Smooth muscle cell (in vitro differentiated cells): ENCODE measurements around the gene SSBP3. TPM values are rescaled to one million over a fixed set of nuclear protein-coding genes. Genes with fewer than 3 reads are reported as not detected.

ENCODE experiments used
- DNase-seq: peaks from one replicate; lab custom pipeline; 2025; ENCODE audit not compliant: unreplicated experiment; lab: John Stamatoyannopoulos, UW
- H2AFZ ChIP-seq: fragments of 200-600 bp; sonication (generic); 2 replicates; pipeline ENCODE4 v1.6.0; 2016; ENCODE audit warnings: antibody characterized with exemption, low read depth, mild to moderate bottlenecking
- H3F3A ChIP-seq: fragments of 200-600 bp; sonication (generic); 2 replicates; pipeline ENCODE4 v1.6.0; 2017; ENCODE audit warnings: antibody characterized with exemption, low read depth
- H3K27ac ChIP-seq: fragments of 200-600 bp; sonication (generic); 2 replicates; pipeline ENCODE4 v1.5.1; 2016; ENCODE audit warnings: low read depth, mild to moderate bottlenecking
- H3K27me3 ChIP-seq: fragments of 200-600 bp; sonication (generic); 2 replicates; pipeline ENCODE4 v1.6.1; 2016; ENCODE audit warnings: low read depth, mild to moderate bottlenecking
- H3K36me3 ChIP-seq: fragments of 200-600 bp; sonication (generic); 2 replicates; pipeline ENCODE4 v1.5.1; 2016; ENCODE audit warnings: low read depth
- H3K4me1 ChIP-seq: fragments of 200-600 bp; sonication (generic); 2 replicates; pipeline ENCODE4 v1.5.1; 2016; ENCODE audit warnings: low read depth
- H3K4me2 ChIP-seq: fragments of 200-600 bp; sonication (generic); 2 replicates; pipeline ENCODE4 v1.6.0; 2016; ENCODE audit warnings: mild to moderate bottlenecking
- H3K4me3 ChIP-seq: fragments of 200-600 bp; sonication (generic); 2 replicates; pipeline ENCODE4 v1.5.1; 2016; ENCODE audit warnings: mild to moderate bottlenecking
- H3K79me2 ChIP-seq: fragments of 200-600 bp; sonication (generic); 2 replicates; pipeline ENCODE4 v1.6.0; 2016; ENCODE audit warnings: low read depth, mild to moderate bottlenecking
- H3K9ac ChIP-seq: fragments of 200-600 bp; sonication (generic); 2 replicates; pipeline ENCODE4 v1.6.0; 2016; ENCODE audit warnings: low read depth
- H3K9me3 ChIP-seq: fragments of 200-600 bp; sonication (generic); replicated peaks from 2 replicates; pipeline ENCODE4 v1.5.1; 2016; ENCODE audit warnings: low read depth
- H4K20me1 ChIP-seq: fragments of 200-600 bp; sonication (generic); 2 replicates; pipeline ENCODE4 v1.6.0; 2016; ENCODE audit warnings: low read depth
- CTCF ChIP-seq: fragments of 200-600 bp; sonication (generic); IDR thresholded peaks from 2 replicates; pipeline ENCODE4 v1.5.1; 2017; ENCODE audit warnings: borderline replicate concordance, mild to moderate bottlenecking, antibody characterized with exemption; ENCODE audit not compliant: insufficient read depth, poor library complexity, severe bottlenecking
- WGBS: methylation state at CpG from one replicate; pipeline ENCODE4 v1.1.7; 2016; ENCODE audit warnings: low lambda C conversion rate; 5-methylcytosine and 5-hydroxymethylcytosine counted together
- polyA plus RNA-seq: library from polyadenylated mRNA; unstranded; fragments of >200 nt; fragmentation: Nextera tagmentation; extraction: Ambion mirVana; gene quantifications from 2 replicates; pipeline ENCODE4 v1.2.1, GENCODE V29; 2016
- total RNA-seq: library from RNA; depleted of rRNA; stranded (reverse); fragments of >200 nt; gene quantifications from 2 replicates; pipeline ENCODE4 v1.2.3, GENCODE V29; 2014

SSBP3 gene
- total and polyA plus RNA-seq, 2 experiments from 2014 or later = 26.5 to 30.1 TPM

- Histone ChIP-seq H3K36me3 (no peaks in the 10 kb centered on the region), H3K27ac (peak overlapping the region; percentile 40), H3K9me3 (no peaks in the 10 kb centered on the region), H3F3A (no peaks in the 10 kb centered on the region), H3K27me3 (no peaks in the 10 kb centered on the region), H3K79me2 (peaks cover 79% of the 10 kb centered on the region), H3K9ac (no peak overlapping the region), H4K20me1 (peaks cover 99% of the 10 kb centered on the region), H3K4me2 (peak overlapping the region; percentile 72), H3K4me3 (no peak overlapping the region), H3K4me1 (peaks cover 27% of the 10 kb centered on the region), H2AFZ (no peak overlapping the region)
- WGBS = 80% methylated on average over 7 of the region's 7 CpGs
- no peak for TF ChIP-seq CTCF
- no peak for DNase-seq
These were observed 29.7 kb downstream of the SSBP3 start for GRCh38 chr1:54376430-54377039.

- Histone ChIP-seq H3K79me2 (peaks cover 82% of the 10 kb centered on the region), H2AFZ (no peak overlapping the region), H3K9ac (no peak overlapping the region), H3K27me3 (no peaks in the 10 kb centered on the region), H4K20me1 (peaks cover 99% of the 10 kb centered on the region), H3F3A (no peaks in the 10 kb centered on the region), H3K4me2 (no peak overlapping the region), H3K4me1 (peaks cover 27% of the 10 kb centered on the region), H3K9me3 (no peaks in the 10 kb centered on the region), H3K4me3 (no peak overlapping the region), H3K27ac (no peak overlapping the region), H3K36me3 (no peaks in the 10 kb centered on the region)
- no peak for DNase-seq
- TF ChIP-seq CTCF = no peak
- 62% methylated on average over 8 of the region's 8 CpGs for WGBS
These were observed 30.3 kb downstream of the SSBP3 start for GRCh38 chr1:54375712-54376429.

GRCh38 chr1:54375298-54375697 is 30.9 kb downstream of the SSBP3 start:
- Histone ChIP-seq H3K9me3 (no peaks in the 10 kb centered on the region), H3K27ac (no peak overlapping the region), H3K4me1 (peaks cover 27% of the 10 kb centered on the region), H3K4me2 (no peak overlapping the region), H3K27me3 (no peaks in the 10 kb centered on the region), H4K20me1 (peaks cover 99% of the 10 kb centered on the region), H3K9ac (no peak overlapping the region), H3K4me3 (no peak overlapping the region), H3F3A (no peaks in the 10 kb centered on the region), H3K79me2 (peaks cover 83% of the 10 kb centered on the region), H3K36me3 (no peaks in the 10 kb centered on the region), H2AFZ (no peak overlapping the region)
- 92% methylated on average over 3 of the region's 3 CpGs for WGBS
- DNase-seq = no peak
- TF ChIP-seq CTCF = no peak

- Histone ChIP-seq H3K4me3 (no peak overlapping the region), H3K27ac (no peak overlapping the region), H3K9ac (no peak overlapping the region), H3K27me3 (no peaks in the 10 kb centered on the region), H2AFZ (no peak overlapping the region), H3K9me3 (no peaks in the 10 kb centered on the region), H3F3A (no peaks in the 10 kb centered on the region), H3K79me2 (peaks cover 83% of the 10 kb centered on the region), H4K20me1 (peaks cover 99% of the 10 kb centered on the region), H3K4me2 (no peak overlapping the region), H3K36me3 (no peaks in the 10 kb centered on the region), H3K4me1 (peaks cover 27% of the 10 kb centered on the region)
- WGBS = 88% methylated on average over 8 of the region's 8 CpGs
- TF ChIP-seq CTCF = no peak
- DNase-seq = no peak
These were observed 31.4 kb downstream of the SSBP3 start for GRCh38 chr1:54374766-54375165.
